Heart right ventricle (tissue), 16 donors: ENCODE measurements around the gene PTK7. TPM values are rescaled to one million over a fixed set of nuclear protein-coding genes. Genes with fewer than 3 reads are reported as not detected.

Source experiments
- ATAC-seq, 8 donors: fragments of 200-7000 bp; cut with Tn5 transposase; one replicate each; pipeline ENCODE4 v1.9.1; 2020; ENCODE audit warnings: mild to moderate bottlenecking in 8 of 8, moderate library complexity in 8 of 8, moderate number of reproducible peaks in 1 of 8
- DNase-seq, 2 donors: peaks; one replicate each; pipeline ENCODE4 v3.0.0-alpha.2; 2020
- H3K27ac ChIP-seq, 10 donors: fragments of 200-600 bp; sonication (generic) in 2 of 10; one replicate each; pipeline versions ENCODE4 v1.5.0 to v1.8.0; 2020 to 2022; ENCODE audit warnings: mild to moderate bottlenecking in 3 of 10
- H3K27me3 ChIP-seq, 7 donors: fragments of 200-600 bp; one replicate each; pipeline ENCODE4 v1.8.0; 2021 to 2022; ENCODE audit warnings: mild to moderate bottlenecking in 2 of 7
- H3K36me3 ChIP-seq, 9 donors: fragments of 200-600 bp; sonication (generic) in 1 of 9; one replicate each; pipeline versions ENCODE4 v1.5.0 to v1.8.0; 2020 to 2022; ENCODE audit warnings: mild to moderate bottlenecking in 2 of 9
- H3K4me1 ChIP-seq, 9 donors: fragments of 200-600 bp; sonication (generic) in 1 of 9; one replicate each; pipeline versions ENCODE4 v1.5.0 to v1.8.0; 2020 to 2022; ENCODE audit warnings: mild to moderate bottlenecking in 4 of 9
- H3K4me3 ChIP-seq, 10 donors: fragments of 200-600 bp; sonication (generic) in 2 of 10; one replicate each; pipeline versions ENCODE4 v1.5.0 to v1.8.0; 2020 to 2022; ENCODE audit warnings: mild to moderate bottlenecking in 7 of 10, moderate library complexity in 2 of 10
- H3K9me3 ChIP-seq, 11 donors: fragments of 200-600 bp in 10 of 11; sonication (generic) in 2 of 11; one replicate each; pipeline versions ENCODE4 v1.5.0 to v1.8.0; 2013 to 2022; ENCODE audit warnings: mild to moderate bottlenecking in 2 of 11, control low read depth in 1 of 11, moderate library complexity in 1 of 11
- CTCF ChIP-seq, 9 donors: fragments of 200-600 bp; sonication (generic) in 2 of 9; IDR thresholded peaks; one replicate each; pipeline versions ENCODE4 v1.5.0 to v1.8.0; 2021 to 2022; ENCODE audit warnings: antibody characterized with exemption in 9 of 9, mild to moderate bottlenecking in 5 of 9, moderate library complexity in 1 of 9
- WGBS, 2 donors: extraction: QIAGEN DNeasy Blood & Tissue Kit; methylation state at CpG; one replicate each; pipeline ENCODE4 v1.1.7; 2013; ENCODE audit warnings: inconsistent platforms in 1 of 2; 5-methylcytosine and 5-hydroxymethylcytosine counted together
- intact Hi-C, 10 donors: fragments of 100-400 bp; cut with DNase I; formaldehyde crosslinking; loops; one replicate each; pipeline versions ENCODE4 v1.11.1 to v1.14.2; 2022
- polyA plus RNA-seq, 2 donors: library from polyadenylated mRNA; stranded (reverse); fragments of 200-250 nt; gene quantifications; one replicate each; pipeline ENCODE4 v1.2.3, GENCODE V29; 2013
- total RNA-seq, 10 donors: library from RNA; stranded (reverse); fragmentation: NEBNext Ultra II Directional in 3 of 10; extraction: Animal tissue kit (Norgen Biotek cat#: 25700) in 3 of 10; gene quantifications; one replicate each; pipeline versions ENCODE4 v1.2.1 to v1.2.4, GENCODE V29; 2021 to 2023
- donor health status: Arrhythmogenic right ventricular cardiomyopathy.
- donor health status: ischemic (EF 13 %, LVEDD 7.1; RV severe dilation, severe dysfunction).
- donor health status: healthy with polysubstance abuse.
- donor health status: DM: no; HTN: yes; CAD: no.
- donor health status: DM: no; HTN: no; CAD: no.
- donor health status: ischemic (EF 25% LVEDD 6.9; RV normal size, moderate dysfunction).
- donor health status: ischemic (EF 25% LVEDD 5.7; RV mildly dilated, moderate dysfunction).
- donor health status: healthy.
- donor health status: DM: yes; HTN: yes; CAD: no.
- donor health status: Ischemic cardiomyopathy.
- donor health status: ischemic (EF 35%, LVEDD 5.7; RV mildly dilated, moderate dysfunction).
- donor health status: nonischemic (EF 11% LVEDD 7.7; RV severe dilation, severe dysfunction).
- donor health status: DM: yes; HTN: yes; CAD: no.
- donor health status: PGD.
- donor health status: ischemic (EF 29% LVEDD 5.4; RV normal size, mild dysfunction).
- donor health status: nonischemic (EF 23%, LVEDD 6.1; RV moderate dilation, normal function).

The PTK7 gene
- total and polyA plus RNA-seq, 12 donors, result 0.80 to 6.3 (median 2.2) TPM

- TF ChIP-seq CTCF (IDR thresholded peaks at IDR 0.05), result no peak
- Histone ChIP-seq H3K9me3 (no peaks in the 10 kb centered on the region), H3K27me3 (no peaks in the 10 kb centered on the region), H3K4me3 (no peak overlapping the region), H3K27ac (no peak overlapping the region), H3K36me3 (no peaks in the 10 kb centered on the region), H3K4me1 (peaks cover 0 to 12% (median 4%) of the 10 kb centered on the region in 9 donors)
- no peak for ATAC-seq
- intact Hi-C loops, result no loop called here
- 75 to 78% methylated on average over 4 of the region's 4 CpGs for WGBS, 2 donors
- no peak for DNase-seq
Observed at GRCh38 chr6:43101497-43101896, 25.4 kb downstream of the PTK7 start.

DNA sequence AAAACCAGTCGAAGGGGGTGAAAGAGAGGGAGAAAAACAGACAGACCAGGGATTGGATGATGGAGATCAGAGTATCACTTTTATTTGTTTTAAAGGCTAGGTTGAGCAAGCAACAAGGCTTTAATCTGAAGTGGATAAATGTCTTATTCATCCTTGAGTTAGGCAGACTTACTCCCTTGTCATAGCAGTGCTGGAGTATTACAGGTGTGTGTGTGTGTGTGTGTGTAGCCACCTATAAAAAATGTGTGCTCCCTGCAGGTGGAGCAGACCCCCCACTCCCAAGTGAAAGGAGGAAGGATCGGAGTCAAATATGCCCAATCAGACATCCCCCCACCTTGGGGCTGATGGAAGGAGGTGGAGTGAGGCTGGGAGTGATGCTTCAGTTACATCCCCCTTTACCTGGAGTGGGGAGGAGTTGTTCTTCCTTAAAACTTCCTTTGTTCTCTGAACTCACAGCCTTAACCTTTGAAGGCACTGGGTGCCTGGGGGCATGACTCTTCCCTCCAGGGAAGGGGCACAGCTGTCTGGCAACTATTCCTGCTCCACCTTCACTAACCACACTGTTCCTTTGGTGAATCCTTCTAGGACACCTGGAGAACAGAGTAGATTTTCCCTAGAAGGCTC, 27.3 kb downstream of the PTK7 start:
- Histone ChIP-seq H3K36me3 (no peaks in the 10 kb centered on the region), H3K27ac (no peak overlapping the region), H3K9me3 (no peaks in the 10 kb centered on the region), H3K27me3 (no peaks in the 10 kb centered on the region), H3K4me1 (no peaks in the 10 kb centered on the region), H3K4me3 (no peak overlapping the region)
- DNase-seq (no peak), ATAC-seq (no peak)
- no peak for TF ChIP-seq CTCF (IDR thresholded peaks at IDR 0.05)
- intact Hi-C loops, result no loop called here
- WGBS, 2 donors, result 71 to 86% methylated on average over 2 of the region's 2 CpGs

- intact Hi-C loops, result no loop called here
- ATAC-seq (no peak), DNase-seq (no peak)
- Histone ChIP-seq H3K36me3 (no peaks in the 10 kb centered on the region), H3K9me3 (no peaks in the 10 kb centered on the region), H3K4me3 (no peak overlapping the region), H3K27ac (no peak overlapping the region), H3K4me1 (no peaks in the 10 kb centered on the region), H3K27me3 (no peaks in the 10 kb centered on the region)
- 81 to 86% methylated on average over 9 of the region's 9 CpGs for WGBS, 2 donors
- TF ChIP-seq CTCF (IDR thresholded peaks at IDR 0.05), result no peak
Observed at GRCh38 chr6:43105538-43106222, 29.6 kb downstream of the PTK7 start.

DNA sequence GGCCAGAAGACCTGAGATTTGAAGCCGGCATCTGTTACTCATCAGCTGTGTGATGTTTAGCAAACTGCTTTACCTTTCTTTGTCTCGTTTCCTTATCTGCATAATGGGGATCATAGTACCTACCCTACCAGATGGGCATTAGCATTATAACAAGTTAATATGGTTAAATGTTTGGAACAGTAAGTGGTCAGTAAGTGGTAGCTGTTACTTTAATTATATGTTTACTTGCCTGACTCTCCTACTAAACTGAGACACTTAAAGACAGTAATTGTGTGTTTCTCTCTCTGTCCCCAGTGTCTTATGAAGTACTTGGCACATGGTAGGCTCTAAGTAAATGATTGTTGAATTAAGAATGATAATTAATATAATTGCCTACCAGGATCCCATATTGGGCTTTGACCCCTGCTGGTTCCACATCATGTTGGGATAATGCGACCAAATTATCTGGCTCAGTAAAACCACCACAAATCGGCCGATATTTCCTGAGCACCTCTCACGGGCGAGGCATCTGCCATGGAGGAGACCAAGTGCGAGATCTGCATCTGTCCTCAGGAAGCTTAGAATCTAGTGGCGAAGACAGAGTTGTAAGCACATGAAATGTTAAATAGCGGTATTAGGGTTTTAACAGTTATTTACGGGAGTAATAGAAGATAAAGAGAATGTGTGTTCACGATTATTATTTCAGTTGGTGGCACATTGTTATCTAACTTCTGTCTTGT, 31.4 kb downstream of the PTK7 start:
- Histone ChIP-seq H3K4me3 (no peak overlapping the region), H3K9me3 (no peaks in the 10 kb centered on the region), H3K36me3 (no peaks in the 10 kb centered on the region), H3K4me1 (no peaks in the 10 kb centered on the region), H3K27me3 (no peaks in the 10 kb centered on the region), H3K27ac (no peak overlapping the region)
- no peak for DNase-seq
- 93 to 96% methylated on average over 12 of the region's 12 CpGs for WGBS, 2 donors
- no peak for ATAC-seq
- no peak for TF ChIP-seq CTCF (IDR thresholded peaks at IDR 0.05)
- intact Hi-C loops, result no loop called here
